HEK293 (cell line): ENCODE data around the gene NELL2.
A peak's percentile ranks its signal among the peaks of the same experiment; 100 is the strongest.
"Not testable (repeated sequence)": the region's sequence is repeated elsewhere in the genome, so short reads cannot be mapped to it uniquely, and the experiment has no call there.

ENCODE experiments used
- CTCF ChIA-PET: fragments of 350-600 bp; formaldehyde crosslinking; extraction: SDS; loops from one replicate; lab custom pipeline; 2021; ENCODE audit warnings: antibody characterized with exemption; lab: Yijun Ruan, JAX
- POLR2A ChIA-PET: fragments of 300-600 bp; formaldehyde crosslinking; extraction: SDS; loops from one replicate; lab custom pipeline; 2020; ENCODE audit warnings: antibody characterized with exemption, inconsistent platforms; lab: Yijun Ruan, JAX
- H3K27ac ChIP-seq: fragments of 200-500 bp; sonication (Bioruptor generic); 2 replicates; pipeline ENCODE4 v1.5.1; 2014; ENCODE audit warnings: low read depth, low read length, control low read depth, inconsistent platforms; ENCODE audit errors: extremely low read depth
- H3K36me3 ChIP-seq, 2 experiments: fragments of 200-500 bp in 1 of 2; sonication (Bioruptor generic) in 1 of 2; 1 replicate in 1 of 2; 2 replicates in 1 of 2; pipeline ENCODE4 v1.5.1; 2014 to 2017; ENCODE audit warnings: inconsistent platforms in 2 of 2, low read length in 2 of 2; ENCODE audit not compliant: control insufficient read depth in 2 of 2, insufficient read depth in 1 of 2
- H3K4me1 ChIP-seq: fragments of 200-500 bp; sonication (Bioruptor generic); 2 replicates; pipeline ENCODE4 v1.5.1; 2014; ENCODE audit warnings: mild to moderate bottlenecking, low read length, inconsistent platforms; ENCODE audit not compliant: control insufficient read depth, insufficient read depth
- H3K4me3 ChIP-seq: 2 replicates; pipeline ENCODE4 v1.5.1; 2011; ENCODE audit warnings: low read depth, mild to moderate bottlenecking, control low read depth, low read length, moderate library complexity
- H3K9me3 ChIP-seq: fragments of 200-500 bp; sonication (Bioruptor generic); 2 replicates; pipeline ENCODE4 v1.5.1; 2014; ENCODE audit warnings: low read depth, low read length, inconsistent platforms; ENCODE audit not compliant: control insufficient read depth, insufficient read depth
- AEBP2 ChIP-seq: fragments of 450-650 bp; formaldehyde crosslinking; IDR thresholded peaks from 2 replicates; pipeline ENCODE4 v1.5.1; 2016; ENCODE audit warnings: missing biosample characterization, missing genetic modification characterization, borderline replicate concordance
- REST ChIP-seq: fragments of 450-650 bp; formaldehyde crosslinking; IDR thresholded peaks from 2 replicates; pipeline ENCODE4 v1.5.1; 2016; ENCODE audit warnings: missing biosample characterization, missing genetic modification characterization
- ZBTB11 ChIP-seq: fragments of 450-650 bp; formaldehyde crosslinking; conservative IDR thresholded peaks from 2 replicates; pipeline ENCODE4 v1.5.1; 2016; ENCODE audit warnings: low read depth, missing biosample characterization, missing genetic modification characterization
- ZBTB21 ChIP-seq: fragments of 450-650 bp; formaldehyde crosslinking; IDR thresholded peaks from 2 replicates; pipeline ENCODE4 v1.5.1; 2017; ENCODE audit warnings: missing biosample characterization, missing genetic modification characterization
- ZBTB8A ChIP-seq: fragments of 450-650 bp; formaldehyde crosslinking; IDR thresholded peaks from 2 replicates; pipeline ENCODE4 v1.5.1; 2016; ENCODE audit warnings: missing biosample characterization, missing genetic modification characterization
- ZNF121 ChIP-seq: fragments of 450-650 bp; formaldehyde crosslinking; IDR thresholded peaks from 2 replicates; pipeline ENCODE4 v1.5.1; 2016; ENCODE audit warnings: missing biosample characterization, missing genetic modification characterization
- ZNF140 ChIP-seq: fragments of 450-650 bp; formaldehyde crosslinking; IDR thresholded peaks from 2 replicates; pipeline ENCODE4 v1.5.1; 2016; ENCODE audit warnings: missing biosample characterization, missing genetic modification characterization
- ZNF202 ChIP-seq: fragments of 450-650 bp; formaldehyde crosslinking; IDR thresholded peaks from 2 replicates; pipeline ENCODE4 v1.5.1; 2016; ENCODE audit warnings: missing biosample characterization, missing genetic modification characterization, borderline replicate concordance
- ZNF266 ChIP-seq: fragments of 450-650 bp; formaldehyde crosslinking; IDR thresholded peaks from 2 replicates; pipeline ENCODE4 v1.5.1; 2016; ENCODE audit warnings: missing biosample characterization, missing genetic modification characterization, low read depth
- ZNF292 ChIP-seq: fragments of 450-650 bp; formaldehyde crosslinking; IDR thresholded peaks from 2 replicates; pipeline ENCODE4 v1.5.1; 2016; ENCODE audit warnings: low read depth, missing biosample characterization, missing genetic modification characterization, borderline replicate concordance
- ZNF518A ChIP-seq: fragments of 450-650 bp; formaldehyde crosslinking; conservative IDR thresholded peaks from 2 replicates; pipeline ENCODE4 v1.5.1; 2016; ENCODE audit warnings: low read depth, missing biosample characterization, missing genetic modification characterization
- ZNF529 ChIP-seq: fragments of 450-650 bp; formaldehyde crosslinking; IDR thresholded peaks from 2 replicates; pipeline ENCODE4 v1.5.1; 2017; ENCODE audit warnings: missing genetic modification characterization, missing biosample characterization; ENCODE audit not compliant: insufficient replicate concordance
- ZNF555 ChIP-seq: fragments of 450-650 bp; formaldehyde crosslinking; conservative IDR thresholded peaks from 2 replicates; pipeline ENCODE4 v1.5.1; 2017; ENCODE audit warnings: missing biosample characterization, mild to moderate bottlenecking, missing genetic modification characterization, inconsistent platforms
- ZNF558 ChIP-seq: fragments of 450-650 bp; formaldehyde crosslinking; IDR thresholded peaks from 2 replicates; pipeline ENCODE4 v1.5.1; 2016; ENCODE audit warnings: missing biosample characterization, missing genetic modification characterization
- ZNF560 ChIP-seq: fragments of 450-650 bp; formaldehyde crosslinking; IDR thresholded peaks from 2 replicates; pipeline ENCODE4 v1.5.1; 2017; ENCODE audit warnings: missing biosample characterization, missing genetic modification characterization, borderline replicate concordance
- ZNF580 ChIP-seq: fragments of 450-650 bp; formaldehyde crosslinking; IDR thresholded peaks from 2 replicates; pipeline ENCODE4 v1.5.1; 2016; ENCODE audit warnings: missing biosample characterization, missing genetic modification characterization
- ZNF623 ChIP-seq: fragments of 450-650 bp; formaldehyde crosslinking; IDR thresholded peaks from 2 replicates; pipeline ENCODE4 v1.5.1; 2016; ENCODE audit warnings: missing biosample characterization, missing genetic modification characterization
- ZNF654 ChIP-seq: fragments of 450-650 bp; formaldehyde crosslinking; IDR thresholded peaks from 2 replicates; pipeline ENCODE4 v1.5.1; 2016; ENCODE audit warnings: low read depth, missing biosample characterization, missing genetic modification characterization
- ZNF664 ChIP-seq: fragments of 450-650 bp; formaldehyde crosslinking; IDR thresholded peaks from 2 replicates; pipeline ENCODE4 v1.5.1; 2016; ENCODE audit warnings: missing biosample characterization, missing genetic modification characterization
- ZNF791 ChIP-seq: fragments of 450-650 bp; formaldehyde crosslinking; IDR thresholded peaks from 2 replicates; pipeline ENCODE4 v1.5.1; 2016; ENCODE audit warnings: missing biosample characterization, missing genetic modification characterization
- ZXDB ChIP-seq: fragments of 450-650 bp; formaldehyde crosslinking; IDR thresholded peaks from 2 replicates; pipeline ENCODE4 v1.5.1; 2016; ENCODE audit warnings: missing biosample characterization, missing genetic modification characterization

NELL2 gene

GRCh38 chr12:44827832-44828438, 48.2 kb downstream of the NELL2 start (continued):
- TF ChIP-seq ZNF529 (tag by site-specific recombination) = no peak
- no peak for TF ChIP-seq AEBP2 (tag by site-specific recombination)

GRCh38 chr12:44821702-44822101, 54.4 kb downstream of the NELL2 start:
- H3K4me3 ChIP-seq, H3K36me3 ChIP-seq, CTCF ChIA-PET, POLR2A ChIA-PET, H3K4me1 ChIP-seq, H3K27ac ChIP-seq, H3K9me3 ChIP-seq: not testable (repeated sequence)
- TF ChIP-seq ZBTB8A (peak; percentile 69), ZNF664 (tag by site-specific recombination) (0 out of 2 replicates have a peak, but pooled peaks have one; percentile 31), ZNF654 (tag by site-specific recombination) (peak; percentile 34), ZNF623 (tag by site-specific recombination) (peak; percentile 66), ZBTB21 (tag by site-specific recombination) (0 out of 2 replicates have a peak, but pooled peaks have one; percentile 42), ZNF791 (0 out of 2 replicates have a peak, but pooled peaks have one; percentile 32), ZNF202 (tag by site-specific recombination) (0 out of 2 replicates have a peak, but pooled peaks have one; percentile 62), ZNF140 (tag by site-specific recombination) (peak; percentile 75; the same call in 1 of the 2 replicates), ZNF560 (tag by site-specific recombination) (0 out of 2 replicates have a peak, but pooled peaks have one; percentile 56), ZBTB11 (tag by site-specific recombination) (peak; percentile 72), ZNF292 (tag by site-specific recombination) (0 out of 2 replicates have a peak, but pooled peaks have one; percentile 29), ZNF558 (tag by site-specific recombination) (0 out of 2 replicates have a peak, but pooled peaks have one; percentile 36), REST (tag by site-specific recombination) (peak; percentile 33; the same call in 1 of the 2 replicates), ZNF266 (peak; percentile 78), ZNF580 (tag by site-specific recombination) (peak; percentile 54; the same call in 1 of the 2 replicates), ZNF518A (tag by site-specific recombination) (peak; percentile 82), ZXDB (tag by site-specific recombination) (peak; percentile 39; the same call in 1 of the 2 replicates), ZNF121 (tag by site-specific recombination) (peak; percentile 58; the same call in 1 of the 2 replicates), ZNF555 (tag by site-specific recombination) (peak; percentile 85)
